Left ventricle myocardium inferior (tissue), 1 donor: ENCODE data around the gene LARGE1. TPM values are rescaled to one million over a fixed set of nuclear protein-coding genes. Genes with fewer than 3 reads are reported as not detected.

ENCODE experiments used
- DNase-seq: peaks from one replicate; pipeline ENCODE4 v3.0.0-alpha.2; 2020
- H3K27ac ChIP-seq: fragments of 200-600 bp; replicated peaks from 2 replicates; pipeline ENCODE4 v1.8.0; 2021
- H3K27me3 ChIP-seq: fragments of 200-600 bp; 2 replicates; pipeline ENCODE4 v1.8.0; 2021; ENCODE audit warnings: low read depth
- H3K36me3 ChIP-seq: fragments of 200-600 bp; 2 replicates; pipeline ENCODE4 v1.8.0; 2021
- H3K4me1 ChIP-seq: fragments of 200-600 bp; 2 replicates; pipeline ENCODE4 v1.8.0; 2021
- H3K4me3 ChIP-seq: fragments of 200-600 bp; 2 replicates; pipeline ENCODE4 v1.8.0; 2021; ENCODE audit warnings: mild to moderate bottlenecking, moderate library complexity
- H3K9me3 ChIP-seq: fragments of 200-600 bp; replicated peaks from 2 replicates; pipeline ENCODE4 v1.8.0; 2021
- CTCF ChIP-seq: fragments of 200-600 bp; IDR thresholded peaks from 2 replicates; pipeline ENCODE4 v1.8.0; 2021; ENCODE audit warnings: antibody characterized with exemption, mild to moderate bottlenecking, borderline replicate concordance
- intact Hi-C: fragments of 100-400 bp; cut with micrococcal nuclease; formaldehyde crosslinking; loops from one replicate; pipeline ENCODE4 v1.11.0; 2022
- total RNA-seq: library from RNA; stranded (reverse); fragmentation: NEBNext Ultra II Directional; extraction: Animal tissue kit (Norgen Biotek cat#: 25700); gene quantifications from one replicate; pipeline ENCODE4 v1.2.1, GENCODE V29; 2021
- donor health status: DM: no; HTN: yes; CAD: no; lungs with severe emphysema.

LARGE1 gene
- total RNA-seq, 1 donor from 2014 or later, result 117 TPM

DNA sequence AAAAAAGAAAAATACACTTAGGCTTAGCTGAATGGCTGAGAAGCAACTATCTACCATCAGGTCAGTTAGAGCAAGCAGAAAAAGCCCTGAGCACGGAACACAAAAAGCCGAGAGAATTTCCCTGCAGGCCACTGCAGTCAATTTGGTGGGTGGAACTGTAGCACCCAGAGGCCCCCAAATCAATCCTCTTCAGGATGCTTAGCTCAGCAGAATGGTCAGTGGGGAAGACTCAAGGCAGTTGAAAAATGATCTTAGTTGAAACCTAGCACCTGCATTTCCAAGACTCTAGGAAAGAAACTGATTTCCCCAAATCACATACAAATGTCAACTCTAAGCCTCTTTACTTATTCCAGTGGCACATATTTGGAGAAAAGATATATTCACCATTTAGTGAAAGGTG lies 534.7 kb downstream of the LARGE1 start:
- H3K27me3 ChIP-seq, result no peaks in the 10 kb centered on the region
- intact Hi-C loops, result no loop called here
- DNase-seq, result no peak

GRCh38 chr22:33382436-33382835 lies 537.8 kb downstream of the LARGE1 start:
- H3K27ac ChIP-seq, result no peak overlapping the region
- DNase-seq, result no peak
- peaks cover 15% of the 10 kb centered on the region for H3K9me3 ChIP-seq
- no peaks in the 10 kb centered on the region for H3K27me3 ChIP-seq
- no peak for TF ChIP-seq CTCF
- no peak overlapping the region for H3K4me3 ChIP-seq
- peaks cover 65% of the 10 kb centered on the region for H3K36me3 ChIP-seq
- H3K4me1 ChIP-seq, result no peaks in the 10 kb centered on the region
- intact Hi-C loops, result no loop called here

More for the DNA sequence above, 534.7 kb downstream of the LARGE1 start:
- no peak for TF ChIP-seq CTCF
- H3K4me1 ChIP-seq, result no peaks in the 10 kb centered on the region
- no peak overlapping the region for H3K27ac ChIP-seq
- no peak overlapping the region for H3K4me3 ChIP-seq
- H3K9me3 ChIP-seq, result no peaks in the 10 kb centered on the region
- peaks cover 41% of the 10 kb centered on the region for H3K36me3 ChIP-seq

GRCh38 chr22:33381531-33382406 lies 538.5 kb downstream of the LARGE1 start:
- no peak overlapping the region for H3K27ac ChIP-seq

DNA sequence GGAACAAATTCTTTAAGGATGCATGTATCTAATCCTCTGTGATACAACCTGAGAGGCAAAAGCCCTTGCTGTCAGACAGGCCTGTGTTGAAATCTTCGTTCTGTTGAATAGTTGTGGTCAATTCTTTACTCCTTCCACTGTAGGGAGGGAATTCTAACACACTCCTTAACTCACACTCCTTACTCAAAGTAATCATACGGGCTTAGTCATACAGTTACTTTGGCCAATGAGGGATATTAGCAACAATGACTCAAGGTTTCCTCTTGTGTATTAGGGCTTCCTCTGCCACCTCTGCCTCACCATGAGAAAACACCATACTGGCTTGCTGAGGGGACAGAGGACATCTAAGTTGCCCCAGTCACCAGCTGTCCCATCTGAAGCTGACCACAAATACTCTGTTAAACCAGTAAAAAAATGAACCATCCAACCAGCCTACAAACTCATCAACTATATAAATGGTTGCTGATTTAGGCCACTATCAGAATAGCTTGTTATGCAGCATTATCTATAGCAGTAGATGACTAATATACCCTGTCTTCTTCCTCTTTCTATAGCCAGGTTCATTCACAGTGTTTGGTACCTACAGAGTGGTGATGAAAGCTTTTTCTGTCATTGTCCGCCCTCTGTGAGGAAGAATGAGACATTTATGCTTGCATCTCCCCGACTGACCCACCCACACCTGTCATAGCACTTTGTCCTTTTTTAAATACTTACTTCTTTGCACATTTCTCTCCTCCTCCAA lies 539.3 kb downstream of the LARGE1 start:
- no peaks in the 10 kb centered on the region for H3K27me3 ChIP-seq
- H3K36me3 ChIP-seq, result peaks cover 68% of the 10 kb centered on the region
- DNase-seq, result no peak
- intact Hi-C loops, result no loop called here
- H3K4me1 ChIP-seq, result no peaks in the 10 kb centered on the region
- H3K4me3 ChIP-seq, result no peak overlapping the region
- no peak overlapping the region for H3K27ac ChIP-seq
- H3K9me3 ChIP-seq, result peaks cover 18% of the 10 kb centered on the region
- TF ChIP-seq CTCF, result no peak

More at GRCh38 chr22:33381531-33382406, 538.5 kb downstream of the LARGE1 start:
- DNase-seq, result no peak
- Histone ChIP-seq H3K27me3 (no peaks in the 10 kb centered on the region), H3K4me3 (no peak overlapping the region), H3K4me1 (no peaks in the 10 kb centered on the region), H3K9me3 (peaks cover 18% of the 10 kb centered on the region), H3K36me3 (peaks cover 68% of the 10 kb centered on the region)
- intact Hi-C loops, result no loop called here
- TF ChIP-seq CTCF, result no peak

GRCh38 chr22:33379836-33380235 lies 540.4 kb downstream of the LARGE1 start:
- no peak for TF ChIP-seq CTCF
- peaks cover 68% of the 10 kb centered on the region for H3K36me3 ChIP-seq
- H3K27ac ChIP-seq, result no peak overlapping the region
- H3K4me1 ChIP-seq, result peaks cover under 1% of the 10 kb centered on the region
- intact Hi-C loops, result no loop called here
- H3K4me3 ChIP-seq, result no peak overlapping the region
- H3K27me3 ChIP-seq, result no peaks in the 10 kb centered on the region
- H3K9me3 ChIP-seq, result peaks cover 18% of the 10 kb centered on the region
- DNase-seq, result no peak
